Right cardiac atrium (tissue), 5 donors: ENCODE results near the gene MED15. TPM values are rescaled to one million over a fixed set of nuclear protein-coding genes. Genes with fewer than 3 reads are reported as not detected.

Experiments
- ATAC-seq, 2 donors: fragments of 200-7000 bp; cut with Tn5 transposase; one replicate each; pipeline versions ENCODE4 v1.8.0 to v1.9.1; 2020; ENCODE audit warnings: moderate library complexity in 2 of 2, mild to moderate bottlenecking in 1 of 2
- DNase-seq, 3 donors: peaks; one replicate each; pipeline ENCODE4 v3.0.0-alpha.2; 2020
- H3K27ac ChIP-seq: one replicate; pipeline ENCODE4 v1.5.1; 2013; ENCODE audit warnings: mild to moderate bottlenecking, low read length, control low read depth, moderate library complexity
- H3K27me3 ChIP-seq: one replicate; pipeline ENCODE4 v1.6.1; 2013; ENCODE audit not compliant: control insufficient read depth, insufficient read depth
- H3K4me1 ChIP-seq: one replicate; pipeline ENCODE4 v1.6.1; 2013; ENCODE audit warnings: low read length; ENCODE audit not compliant: control insufficient read depth, insufficient read depth
- H3K4me3 ChIP-seq: one replicate; pipeline ENCODE4 v1.5.1; 2013; ENCODE audit warnings: low read length, control low read depth
- H3K9me3 ChIP-seq: one replicate; pipeline ENCODE4 v1.6.1; 2013; ENCODE audit warnings: low read length; ENCODE audit not compliant: control insufficient read depth
- WGBS: extraction: QIAGEN DNeasy Blood & Tissue Kit; methylation state at CpG from one replicate; pipeline ENCODE4 v1.1.7; 2013; 5-methylcytosine and 5-hydroxymethylcytosine counted together
- intact Hi-C, 4 donors: fragments of 100-400 bp; cut with DNase I; formaldehyde crosslinking; loops; one replicate each; pipeline versions ENCODE4 v1.11.0 to v1.14.0; 2022 to 2023
- polyA plus RNA-seq: library from polyadenylated mRNA; stranded (reverse); fragments of 200-250 nt; gene quantifications from one replicate; pipeline ENCODE4 v1.2.3, GENCODE V29; 2013
- total RNA-seq, 4 donors: library from RNA; stranded (reverse); fragmentation: NEBNext Ultra II Directional; extraction: Animal tissue kit (Norgen Biotek cat#: 25700); gene quantifications; one replicate each; pipeline ENCODE4 v1.2.1, GENCODE V29; 2021
- donor health status: healthy with polysubstance abuse.
- donor health status: DM: no; HTN: yes; CAD: no.
- donor health status: DM: no; HTN: no; CAD: no.
- donor health status: DM: no; HTN: yes; CAD: no; lungs with severe emphysema.
- donor health status: DM: yes; HTN: yes; CAD: no.

MED15 gene
- total and polyA plus RNA-seq, 5 donors: 30.9 to 53.4 (median 49.5) TPM

DNA sequence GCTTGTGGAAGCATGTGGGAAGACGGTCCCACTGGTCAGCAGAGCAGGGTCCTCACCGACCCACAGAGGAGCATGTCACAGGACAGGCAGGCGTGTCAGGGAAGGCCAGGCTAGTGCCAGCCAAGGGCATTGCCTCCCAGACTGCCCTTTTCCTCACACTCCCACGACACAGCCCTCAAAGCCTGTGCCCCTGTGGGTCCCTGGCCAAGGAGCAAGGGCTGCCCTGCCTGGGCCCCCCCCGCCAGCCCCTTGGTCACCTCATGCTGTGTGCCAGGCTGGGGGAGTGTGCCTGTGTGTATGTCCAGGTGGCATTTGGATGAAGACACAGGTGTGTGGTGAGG lies 74.7 kb downstream of the MED15 start:
- H3K4me3 ChIP-seq: no peak overlapping the region
- no peak overlapping the region for H3K27ac ChIP-seq
- H3K27me3 ChIP-seq: no peaks in the 10 kb centered on the region
- no peaks in the 10 kb centered on the region for H3K4me1 ChIP-seq
- WGBS: 91% methylated on average over 5 of the region's 5 CpGs
- intact Hi-C loops: no loop called here
- ATAC-seq (no peak), DNase-seq (no peak)
- H3K9me3 ChIP-seq: no peaks in the 10 kb centered on the region

- no peaks in the 10 kb centered on the region for H3K4me1 ChIP-seq
- no peak overlapping the region for H3K27ac ChIP-seq
- ATAC-seq (no peak), DNase-seq (peak in 1 of 3 donors; percentile 54)
- H3K27me3 ChIP-seq: no peaks in the 10 kb centered on the region
- WGBS: 92% methylated on average over 33 of the region's 33 CpGs
- H3K4me3 ChIP-seq: no peak overlapping the region
- intact Hi-C loops: no loop called here
- no peaks in the 10 kb centered on the region for H3K9me3 ChIP-seq
These were observed 75.3 kb downstream of the MED15 start for GRCh38 chr22:20582520-20583361.

DNA sequence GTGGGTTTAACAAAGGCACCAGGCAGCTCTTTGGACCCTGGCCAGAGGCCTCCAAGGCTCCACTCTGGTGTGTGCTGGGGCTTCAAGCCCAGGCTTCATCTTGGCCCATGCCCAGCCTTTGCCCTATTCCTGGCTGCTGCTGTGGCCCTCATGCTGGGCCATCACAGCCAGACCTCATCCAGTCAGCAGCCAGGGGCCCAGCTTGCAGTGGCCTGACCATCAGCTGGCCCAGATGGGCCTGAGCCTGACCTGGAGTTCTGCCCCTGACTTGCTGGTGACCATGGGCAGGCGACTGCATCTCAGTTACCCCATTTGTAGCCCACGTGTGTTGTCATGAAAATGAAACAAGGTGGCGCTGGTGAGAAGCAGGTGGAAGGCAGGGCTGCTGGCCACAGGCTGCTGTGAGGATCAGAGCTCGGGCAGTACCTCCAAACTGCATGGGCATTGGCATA lies 76.1 kb downstream of the MED15 start:
- H3K27me3 ChIP-seq: no peaks in the 10 kb centered on the region
- intact Hi-C loops: no loop called here
- H3K27ac ChIP-seq: no peak overlapping the region
- H3K4me1 ChIP-seq: no peaks in the 10 kb centered on the region
- no peak overlapping the region for H3K4me3 ChIP-seq
- DNase-seq (peak in 2 of 3 donors; percentile 73 to 76), ATAC-seq (no peak)
- 78% methylated on average over 4 of the region's 4 CpGs for WGBS
- no peaks in the 10 kb centered on the region for H3K9me3 ChIP-seq

DNA sequence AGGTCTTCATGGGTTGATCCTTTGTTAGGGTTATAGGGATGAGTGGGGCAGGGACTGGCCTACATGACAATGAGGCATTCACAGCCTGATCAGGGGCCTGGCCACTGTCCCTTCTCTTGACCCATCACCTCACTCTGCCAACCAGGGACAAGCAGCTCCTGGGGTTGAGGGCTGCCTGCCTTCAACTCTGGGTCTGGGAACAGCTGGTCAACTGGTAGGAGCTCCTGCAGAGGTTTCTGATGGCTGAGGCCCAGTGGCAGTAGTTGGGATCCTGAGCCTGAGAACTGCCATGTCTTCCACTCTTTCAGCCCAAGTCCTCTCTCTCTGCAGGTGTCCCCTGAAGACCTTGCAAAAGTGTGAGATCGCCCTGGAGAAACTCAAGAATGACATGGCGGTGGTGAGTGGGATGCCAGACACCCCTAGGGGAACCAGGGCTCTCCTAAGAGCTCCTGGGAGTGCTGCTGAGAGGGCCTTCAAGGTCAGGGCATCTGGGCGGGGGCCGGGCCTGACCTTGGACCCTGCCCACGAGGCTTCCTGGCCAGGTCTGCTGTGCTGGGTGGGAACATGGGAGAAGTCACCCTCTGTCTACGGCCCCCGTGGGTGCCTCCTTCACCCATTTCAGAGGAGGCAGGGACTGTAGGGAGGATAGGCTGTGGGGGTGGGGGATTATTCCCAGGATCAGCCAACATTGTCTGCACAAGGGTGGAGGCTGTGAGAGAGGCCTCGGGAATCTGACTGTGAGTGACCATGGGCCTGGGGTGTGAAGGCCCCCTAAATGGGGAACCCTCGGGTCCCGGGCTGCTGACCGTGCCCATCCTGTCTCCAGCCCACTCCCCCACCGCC lies 76.8 kb downstream of the MED15 start:
- ATAC-seq: no peak
- Histone ChIP-seq H3K9me3 (no peaks in the 10 kb centered on the region), H3K27ac (no peak overlapping the region), H3K4me3 (no peak overlapping the region), H3K4me1 (no peaks in the 10 kb centered on the region), H3K27me3 (no peaks in the 10 kb centered on the region)
- intact Hi-C loops: no loop called here
- DNase-seq: no peak
- 92% methylated on average over 12 of the region's 12 CpGs for WGBS

DNA sequence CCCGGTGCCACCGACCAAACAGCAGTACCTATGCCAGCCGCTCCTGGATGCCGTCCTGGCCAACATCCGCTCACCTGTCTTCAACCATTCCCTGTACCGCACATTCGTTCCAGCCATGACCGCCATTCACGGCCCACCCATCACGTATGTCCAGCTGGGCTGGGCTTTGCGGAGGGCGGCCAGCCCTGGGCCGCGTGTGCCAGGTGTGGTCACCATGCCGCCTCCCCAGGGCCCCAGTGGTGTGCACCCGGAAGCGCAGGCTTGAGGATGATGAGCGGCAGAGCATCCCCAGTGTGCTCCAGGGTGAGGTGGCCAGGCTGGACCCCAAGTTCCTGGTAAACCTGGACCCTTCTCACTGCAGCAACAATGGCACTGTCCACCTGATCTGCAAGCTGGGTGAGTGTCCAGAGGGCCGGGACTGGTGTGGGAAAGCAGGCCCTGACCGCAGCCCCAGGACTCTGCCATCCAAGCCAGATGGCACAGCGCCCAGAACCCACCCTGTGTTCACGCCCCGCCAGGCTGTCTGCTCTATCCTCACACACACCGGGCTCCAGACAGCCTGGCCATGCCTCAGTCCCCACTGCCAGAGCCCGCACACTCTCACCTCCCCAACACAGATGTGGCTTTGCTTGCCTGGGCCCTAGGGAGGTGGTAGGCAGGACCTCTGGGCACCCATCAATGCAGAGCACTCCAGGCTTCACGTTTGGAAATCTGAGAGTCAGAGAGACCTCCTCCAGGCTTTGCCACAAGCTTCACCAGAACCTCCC lies 77.6 kb downstream of the MED15 start:
- H3K9me3 ChIP-seq: no peaks in the 10 kb centered on the region
- ATAC-seq (no peak), DNase-seq (peak in 2 of 3 donors; percentile 72 to 76)
- H3K27ac ChIP-seq: no peak overlapping the region
- no peak overlapping the region for H3K4me3 ChIP-seq
- no peaks in the 10 kb centered on the region for H3K27me3 ChIP-seq
- WGBS: 82% methylated on average over 26 of the region's 26 CpGs
- intact Hi-C loops: no loop called here
- H3K4me1 ChIP-seq: no peaks in the 10 kb centered on the region

DNA sequence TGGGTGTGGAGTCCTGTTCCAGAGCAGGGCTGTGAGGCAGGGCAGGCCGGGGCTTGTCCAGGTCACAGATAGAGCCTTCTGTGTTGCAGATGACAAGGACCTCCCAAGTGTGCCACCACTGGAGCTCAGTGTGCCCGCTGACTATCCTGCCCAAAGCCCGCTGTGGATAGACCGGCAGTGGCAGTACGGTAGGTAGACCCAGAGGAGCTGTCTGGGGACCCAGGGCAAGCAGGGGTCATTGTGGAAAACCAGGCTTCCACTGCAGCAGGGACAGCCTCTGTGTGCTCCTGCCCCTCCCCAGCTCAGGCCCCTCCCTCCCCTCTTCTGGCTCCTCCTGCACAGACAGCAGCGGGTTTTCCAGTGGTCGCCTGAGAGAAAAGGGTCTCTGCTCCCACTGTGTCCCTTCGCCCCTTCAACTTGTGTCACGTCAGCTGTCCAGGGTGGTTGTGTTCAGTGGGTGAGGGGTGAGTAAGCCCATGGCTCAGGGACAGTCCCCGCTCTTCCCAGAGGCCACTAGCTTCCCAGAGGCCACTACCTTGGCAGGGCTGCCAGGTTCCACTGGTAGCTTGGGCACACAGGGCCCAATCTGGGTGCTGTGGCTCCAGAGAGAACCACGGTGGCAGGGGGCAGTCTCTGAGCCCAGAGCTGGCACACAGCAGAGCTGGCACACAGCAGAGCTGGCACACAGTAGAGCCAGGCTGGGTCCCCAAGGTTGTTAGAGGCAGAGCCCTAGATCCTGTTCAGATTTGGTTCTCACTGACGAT lies 78.4 kb downstream of the MED15 start:
- Histone ChIP-seq H3K27me3 (no peaks in the 10 kb centered on the region), H3K4me1 (no peaks in the 10 kb centered on the region), H3K27ac (no peak overlapping the region), H3K9me3 (no peaks in the 10 kb centered on the region), H3K4me3 (no peak overlapping the region)
- 88% methylated on average over 12 of the region's 12 CpGs for WGBS
- ATAC-seq (peak in 1 of 2 donors; percentile 1), DNase-seq (no peak)
- intact Hi-C loops: no loop called here

DNA sequence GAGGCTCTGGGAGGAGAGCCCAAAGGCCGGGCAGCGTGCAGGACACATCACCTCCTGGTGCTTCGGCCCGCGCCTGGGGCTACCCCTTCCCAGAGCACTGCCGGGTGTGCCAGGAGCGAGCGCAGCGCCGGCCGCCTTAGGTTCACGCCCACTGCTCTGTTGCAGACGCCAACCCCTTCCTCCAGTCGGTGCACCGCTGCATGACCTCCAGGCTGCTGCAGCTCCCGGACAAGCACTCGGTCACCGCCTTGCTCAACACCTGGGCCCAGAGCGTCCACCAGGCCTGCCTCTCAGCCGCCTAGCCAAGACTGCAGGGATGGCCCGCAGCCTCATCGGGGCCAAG lies 79.0 kb downstream of the MED15 start:
- H3K4me1 ChIP-seq: no peaks in the 10 kb centered on the region
- H3K27me3 ChIP-seq: no peaks in the 10 kb centered on the region
- H3K4me3 ChIP-seq: no peak overlapping the region
- no peak overlapping the region for H3K27ac ChIP-seq
- intact Hi-C loops: no loop called here
- WGBS: 87% methylated on average over 22 of the region's 22 CpGs
- DNase-seq (no peak), ATAC-seq (peak in 1 of 2 donors; percentile 2)
- no peaks in the 10 kb centered on the region for H3K9me3 ChIP-seq

GRCh38 chr22:20587206-20587958 lies 80.0 kb downstream of the MED15 start:
- intact Hi-C loops: no loop called here
- H3K27ac ChIP-seq: no peak overlapping the region
- 78% methylated on average over 17 of the region's 17 CpGs for WGBS
- no peaks in the 10 kb centered on the region for H3K27me3 ChIP-seq
- no peaks in the 10 kb centered on the region for H3K9me3 ChIP-seq
- H3K4me3 ChIP-seq: no peak overlapping the region
- no peaks in the 10 kb centered on the region for H3K4me1 ChIP-seq
- ATAC-seq (peak in 1 of 2 donors; percentile 10), DNase-seq (peak in 1 of 3 donors; percentile 55)

DNA sequence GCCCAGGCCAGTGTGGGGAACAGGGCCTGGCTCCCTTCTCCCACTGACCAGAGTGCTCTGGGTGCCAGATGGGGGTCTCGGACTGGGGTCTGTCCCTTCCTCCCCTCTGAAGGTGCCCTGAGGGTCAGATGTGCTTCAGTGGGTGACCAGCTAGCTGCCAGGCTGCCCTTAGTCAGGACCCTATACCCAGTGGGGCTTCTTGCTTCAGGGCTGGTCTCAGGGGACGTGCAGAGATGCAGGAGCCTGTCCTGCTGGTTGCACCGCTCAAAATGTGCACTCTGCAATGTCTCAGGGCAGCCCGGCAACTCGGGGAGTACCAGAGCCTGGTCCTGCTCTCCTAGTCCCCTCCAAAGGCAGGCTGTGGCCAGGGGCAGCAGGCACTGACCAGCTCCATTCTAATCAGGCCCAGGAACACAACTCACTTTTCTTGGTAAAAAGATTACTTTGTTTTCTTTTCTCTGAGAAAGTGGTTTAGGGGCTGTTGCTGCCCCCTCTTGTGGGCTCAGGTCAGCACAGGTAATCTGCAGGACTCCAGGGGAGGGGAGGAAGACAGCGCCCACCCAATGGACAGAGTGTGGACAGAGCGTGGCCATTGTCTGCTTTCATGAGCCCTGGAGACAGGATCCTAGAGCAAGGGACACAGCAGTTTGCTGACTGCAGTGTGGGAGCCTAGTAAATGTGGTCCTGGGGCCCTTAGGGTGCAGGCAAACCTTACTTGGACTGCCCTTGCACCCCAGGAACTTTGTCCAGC lies 80.9 kb downstream of the MED15 start:
- no peak for ATAC-seq
- DNase-seq: peak in 1 of 3 donors; percentile 3
- no peaks in the 10 kb centered on the region for H3K9me3 ChIP-seq
- no peak overlapping the region for H3K27ac ChIP-seq
- no peak overlapping the region for H3K4me3 ChIP-seq
- 76% methylated on average over 7 of the region's 7 CpGs for WGBS
- no peaks in the 10 kb centered on the region for H3K4me1 ChIP-seq
- no peaks in the 10 kb centered on the region for H3K27me3 ChIP-seq
- intact Hi-C loops: no loop called here
